Right lung (tissue), 5 donors: Measurements from ENCODE around the gene ACOD1. TPM values are rescaled to one million over a fixed set of nuclear protein-coding genes. Genes with fewer than 3 reads are reported as not detected.

Experiments used
- DNase-seq, 2 donors: peaks; one replicate each; pipeline ENCODE4 v3.0.0-alpha.2; 2013
- polyA plus RNA-seq, 5 donors: library from polyadenylated mRNA; unstranded; fragments of 120-200 nt; gene quantifications; one replicate each; pipeline versions ENCODE4 v1.2.1 to v1.2.3, GENCODE V29; 2013; ENCODE audit warnings: inconsistent platforms in 1 of 5, low replicate concordance in 1 of 5; ENCODE audit not compliant: insufficient read length in 5 of 5, insufficient read depth in 1 of 5

ACOD1 gene
- polyA plus RNA-seq, 5 donors, result not detected

DNA sequence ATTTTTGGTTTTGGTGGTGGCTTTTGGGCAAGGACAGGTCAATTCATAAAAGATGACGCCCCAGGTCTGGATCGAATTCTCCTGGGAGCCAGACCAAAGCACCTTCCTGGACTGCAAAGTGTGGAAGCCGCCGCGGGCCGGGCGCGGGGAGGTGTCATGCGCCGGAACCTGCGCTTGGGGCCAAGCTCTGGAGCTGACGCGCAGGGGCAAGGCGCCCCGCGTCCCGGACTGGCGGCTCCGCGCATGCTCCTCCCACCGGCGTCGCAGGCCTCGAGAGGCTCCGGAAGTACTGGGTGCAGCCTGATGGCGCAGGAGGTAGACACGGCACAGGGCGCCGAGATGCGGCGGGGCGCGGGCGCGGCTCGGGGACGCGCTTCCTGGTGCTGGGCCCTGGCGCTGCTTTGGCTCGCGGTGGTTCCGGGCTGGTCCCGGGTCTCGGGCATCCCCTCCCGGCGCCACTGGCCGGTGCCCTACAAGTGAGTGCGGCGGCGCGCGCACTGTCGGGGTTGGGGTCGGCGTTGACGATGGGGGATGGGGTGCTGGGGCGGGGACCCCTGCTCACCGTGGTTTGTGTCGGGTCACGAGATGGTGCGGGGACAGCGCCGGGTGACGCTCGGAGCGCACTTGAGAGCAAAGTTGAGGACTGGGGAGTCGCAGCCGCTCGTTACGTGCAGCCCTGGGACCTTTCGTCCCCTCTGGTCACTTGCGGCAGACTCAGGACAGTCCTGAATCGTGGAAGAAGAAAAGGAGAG, 43.7 kb downstream of the ACOD1 start, which contains the start of gene CLN5:
CLN5 (plus strand) TSS at position 286 of the 752 bp plus-strand sequence; CDS start at position 304, 18 bp downstream.
- DNase-seq, result peak; percentile 92 to 93

- DNase-seq, result peak in 1 of 2 donors; percentile 26
These were observed 44.3 kb downstream of the ACOD1 start for GRCh38 chr13:76992548-76993001.

DNA sequence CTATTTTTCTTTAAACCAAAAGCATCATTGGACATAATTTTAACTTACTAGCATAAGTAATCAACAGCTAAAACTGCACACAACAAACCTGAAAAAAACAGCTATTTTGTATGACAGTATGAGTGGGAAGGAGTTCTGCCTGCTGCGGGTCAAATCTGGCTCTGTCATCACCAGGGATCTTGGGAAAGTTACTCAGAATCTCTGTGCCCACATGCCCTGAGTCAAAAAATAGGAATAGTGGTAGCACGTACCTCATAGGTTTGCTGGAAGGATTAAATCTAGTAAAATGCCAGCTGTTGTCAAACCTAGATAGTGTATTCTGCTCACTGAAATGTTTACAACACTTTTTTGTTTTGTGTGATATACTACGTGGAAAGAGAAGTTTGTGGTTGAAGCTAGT, 44.7 kb downstream of the ACOD1 start:
- no peak for DNase-seq

GRCh38 chr13:76993473-76993872, 45.2 kb downstream of the ACOD1 start:
- no peak for DNase-seq

DNA sequence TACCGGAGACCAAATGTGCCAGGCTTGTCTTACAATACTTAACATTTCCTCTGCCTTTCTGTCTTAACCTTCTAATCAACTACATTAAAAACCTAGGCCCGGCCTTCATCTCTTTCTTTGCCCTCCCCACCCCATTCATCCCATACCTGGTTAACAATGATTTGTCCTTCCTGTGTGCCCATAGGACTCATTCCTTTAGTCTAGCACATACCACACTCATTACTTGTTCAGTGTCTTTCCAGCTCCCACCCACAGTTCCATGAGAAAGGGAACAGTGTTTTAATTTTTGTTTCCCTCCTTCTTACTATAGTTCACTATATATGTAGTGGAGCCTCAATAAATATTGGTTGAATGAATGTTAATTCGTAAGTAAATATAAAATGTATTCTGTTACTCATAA, 46.0 kb downstream of the ACOD1 start:
- no peak for DNase-seq

- no peak for DNase-seq
These were observed 52.2 kb downstream of the ACOD1 start for GRCh38 chr13:77000475-77000874.

GRCh38 chr13:77001540-77001939, 53.2 kb downstream of the ACOD1 start:
- no peak for DNase-seq

DNA sequence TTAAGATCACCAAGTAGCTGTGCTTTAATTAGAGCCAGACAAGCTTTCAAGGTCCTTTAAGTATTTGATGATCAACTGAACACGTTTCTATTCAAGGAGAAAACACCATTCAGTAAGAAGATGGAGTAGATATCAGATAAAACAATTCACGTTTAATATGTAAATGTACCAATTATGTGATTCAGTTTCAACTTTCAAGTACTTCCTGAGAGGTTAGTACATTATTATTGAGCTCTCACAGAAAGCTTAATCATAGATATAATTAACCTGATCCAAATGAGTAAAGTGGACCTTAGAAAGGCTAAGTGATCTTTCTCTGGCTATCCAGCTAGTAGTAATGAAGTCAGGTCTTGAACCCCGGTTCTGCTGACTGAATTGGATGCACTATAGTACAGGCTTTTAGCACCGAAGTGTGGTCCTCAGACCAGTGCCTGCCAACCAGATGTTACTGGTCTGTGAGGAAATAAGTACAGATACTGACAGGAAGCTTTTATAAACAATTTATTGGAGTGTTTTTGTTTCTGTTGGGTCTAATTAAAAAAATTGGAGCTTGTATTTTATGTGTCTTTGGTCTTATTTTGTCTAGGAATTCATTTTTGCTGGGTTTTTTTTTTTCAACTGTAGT, 53.8 kb downstream of the ACOD1 start:
- DNase-seq, result no peak

GRCh38 chr13:77002590-77003190, 54.4 kb downstream of the ACOD1 start:
- no peak for DNase-seq

Other genes with a start within 250 kb of the ACOD1 start
- 100 to 1,000 TPM; 150 to 217 (median 181) TPM for gene KCTD12, start 62.1 kb upstream of the ACOD1 start, polyA plus RNA-seq
- gene CLN5, start 43.6 kb downstream of the ACOD1 start, polyA plus RNA-seq, result 10 to 100 TPM; 32.3 to 46.5 (median 41.5) TPM
- 10 to 100 TPM; 48.1 to 76.8 (median 61.5) TPM for gene FBXL3, start 78.6 kb downstream of the ACOD1 start, polyA plus RNA-seq